H9 (cell line): Measurements from ENCODE around the gene ANKDD1A. TPM values are rescaled to one million over a fixed set of nuclear protein-coding genes. Genes with fewer than 3 reads are reported as not detected.
A peak's percentile ranks its signal among the peaks of the same experiment; 100 is the strongest.

ENCODE experiments used
- DNase-seq: peaks from one replicate; pipeline ENCODE4 v3.0.0-alpha.2; 2017
- H2AFZ ChIP-seq: one replicate; pipeline ENCODE4 v1.6.1; 2013; ENCODE audit warnings: mild to moderate bottlenecking, low read length, control low read depth, moderate library complexity
- H2AK5ac ChIP-seq: 2 replicates; pipeline ENCODE4 v1.6.1; 2013; ENCODE audit warnings: low read length, control low read depth, mixed read lengths; ENCODE audit not compliant: insufficient read length
- H2BK120ac ChIP-seq: one replicate; pipeline ENCODE4 v1.6.1; 2013; ENCODE audit warnings: low read depth, mild to moderate bottlenecking, low read length, control low read depth, inconsistent platforms; ENCODE audit not compliant: poor library complexity, severe bottlenecking
- H2BK12ac ChIP-seq: 2 replicates; pipeline ENCODE4 v1.6.1; 2013; ENCODE audit warnings: low read length, control low read depth, mixed read lengths, low read depth; ENCODE audit not compliant: insufficient read length
- H2BK15ac ChIP-seq: 2 replicates; pipeline ENCODE4 v1.6.1; 2013; ENCODE audit warnings: low read depth, low read length, control low read depth
- H2BK20ac ChIP-seq: one replicate; pipeline ENCODE4 v1.6.1; 2013; ENCODE audit warnings: low read depth, mild to moderate bottlenecking, low read length, control low read depth, inconsistent platforms; ENCODE audit not compliant: poor library complexity, severe bottlenecking
- H2BK5ac ChIP-seq: 2 replicates; pipeline ENCODE4 v1.6.1; 2013; ENCODE audit warnings: low read length, control low read depth, mixed read lengths; ENCODE audit not compliant: insufficient read length
- H3K14ac ChIP-seq: 2 replicates; pipeline ENCODE4 v1.6.1; 2013; ENCODE audit warnings: low read length, control low read depth; ENCODE audit not compliant: insufficient read depth
- H3K18ac ChIP-seq: 2 replicates; pipeline ENCODE4 v1.6.1; 2013; ENCODE audit warnings: low read depth, mild to moderate bottlenecking, mixed read lengths, low read length, control low read depth; ENCODE audit not compliant: insufficient read length
- H3K23ac ChIP-seq: 2 replicates; pipeline ENCODE4 v1.6.1; 2013; ENCODE audit warnings: low read length, control low read depth, mixed read lengths, low read depth; ENCODE audit not compliant: insufficient read length
- H3K23me2 ChIP-seq: 2 replicates; pipeline ENCODE4 v1.6.1; 2013; ENCODE audit warnings: low read depth, mild to moderate bottlenecking, mixed read lengths, low read length, control low read depth; ENCODE audit not compliant: insufficient read length, poor library complexity, severe bottlenecking
- H3K27ac ChIP-seq: 2 replicates; pipeline ENCODE4 v1.5.1; 2013; ENCODE audit warnings: low read length, control low read depth, mixed read lengths, low read depth; ENCODE audit not compliant: insufficient read length
- H3K27me3 ChIP-seq: 2 replicates; pipeline ENCODE4 v1.6.1; 2013; ENCODE audit warnings: low read length, control low read depth, inconsistent platforms; ENCODE audit not compliant: insufficient read depth
- H3K4ac ChIP-seq: 2 replicates; pipeline ENCODE4 v1.6.1; 2013; ENCODE audit warnings: low read depth, mild to moderate bottlenecking, control low read depth, inconsistent platforms, low read length, moderate library complexity
- H3K4me1 ChIP-seq: 2 replicates; pipeline ENCODE4 v1.6.1; 2013; ENCODE audit warnings: low read length, control low read depth, inconsistent platforms; ENCODE audit not compliant: insufficient read depth
- H3K4me2 ChIP-seq: 2 replicates; pipeline ENCODE4 v1.6.1; 2013; ENCODE audit warnings: low read length, control low read depth, mixed read lengths; ENCODE audit not compliant: insufficient read length, insufficient read depth
- H3K56ac ChIP-seq: 2 replicates; pipeline ENCODE4 v1.6.1; 2013; ENCODE audit warnings: low read depth, mild to moderate bottlenecking, mixed read lengths, low read length, control low read depth; ENCODE audit not compliant: insufficient read length
- H3K79me1 ChIP-seq: 2 replicates; pipeline ENCODE4 v1.6.1; 2013; ENCODE audit warnings: low read depth, mild to moderate bottlenecking, moderate library complexity, low read length, control low read depth, inconsistent platforms; ENCODE audit not compliant: insufficient read depth, poor library complexity, severe bottlenecking
- H3K79me2 ChIP-seq: 2 replicates; pipeline ENCODE4 v1.6.1; 2013; ENCODE audit warnings: low read length, control low read depth, inconsistent platforms; ENCODE audit not compliant: insufficient read depth
- H3K9ac ChIP-seq: 2 replicates; pipeline ENCODE4 v1.6.1; 2013; ENCODE audit warnings: low read length, control low read depth, mixed read lengths; ENCODE audit not compliant: insufficient read length; ENCODE audit errors: extremely low read depth
- H3K9me3 ChIP-seq: one replicate; pipeline ENCODE4 v1.6.1; 2013; ENCODE audit warnings: low read depth, low read length, inconsistent platforms; ENCODE audit not compliant: control insufficient read depth
- H3T11ph ChIP-seq: one replicate; pipeline ENCODE4 v1.6.1; 2013; ENCODE audit warnings: mild to moderate bottlenecking, low read length, control low read depth, inconsistent platforms
- H4K20me1 ChIP-seq: one replicate; pipeline ENCODE4 v1.6.1; 2013; ENCODE audit not compliant: control insufficient read depth, insufficient read length, insufficient read depth
- H4K5ac ChIP-seq: 2 replicates; pipeline ENCODE4 v1.6.1; 2013; ENCODE audit warnings: low read depth, mild to moderate bottlenecking, mixed read lengths, low read length, control low read depth; ENCODE audit not compliant: insufficient read length
- H4K8ac ChIP-seq: replicated peaks from 2 replicates; pipeline ENCODE4 v1.6.1; 2013; ENCODE audit warnings: low read length, control low read depth, mixed read lengths, low read depth; ENCODE audit not compliant: insufficient read length
- H4K91ac ChIP-seq: 2 replicates; pipeline ENCODE4 v1.6.1; 2013; ENCODE audit warnings: low read depth, mild to moderate bottlenecking, moderate library complexity, mixed read lengths, low read length, control low read depth; ENCODE audit not compliant: insufficient read length
- H3K27ac Mint-ChIP-seq, 3 experiments: 2 replicates in 2 of 3; 3 replicates in 1 of 3; pipeline ENCODE4 v1.8.0; 2020 to 2021; ENCODE audit warnings: mixed read lengths in 3 of 3, mild to moderate bottlenecking in 1 of 3, moderate library complexity in 1 of 3
- H3K27me3 Mint-ChIP-seq: 2 replicates; pipeline ENCODE4 v1.8.0; 2021; ENCODE audit warnings: low read depth, mild to moderate bottlenecking, moderate library complexity, mixed read lengths
- H3K36me3 Mint-ChIP-seq, 3 experiments: 2 replicates in 2 of 3; 3 replicates in 1 of 3; pipeline ENCODE4 v1.8.0; 2020 to 2021; ENCODE audit warnings: low read depth in 3 of 3, mixed read lengths in 3 of 3; ENCODE audit not compliant: insufficient read depth in 1 of 3
- H3K4me1 Mint-ChIP-seq, 2 experiments: 2 replicates each; pipeline ENCODE4 v1.8.0; 2020; ENCODE audit warnings: mixed read lengths in 2 of 2
- H3K4me3 Mint-ChIP-seq, 2 experiments: 2 replicates in 1 of 2; 3 replicates in 1 of 2; pipeline ENCODE4 v1.8.0; 2020 to 2021; ENCODE audit warnings: mild to moderate bottlenecking in 2 of 2, mixed read lengths in 2 of 2, moderate library complexity in 1 of 2
- H3K9me3 Mint-ChIP-seq, 2 experiments: 2 replicates in 1 of 2; 3 replicates in 1 of 2; pipeline ENCODE4 v1.8.0; 2020; ENCODE audit warnings: mild to moderate bottlenecking in 2 of 2, mixed read lengths in 2 of 2, moderate library complexity in 1 of 2
- WGBS: extraction: QIAGEN DNeasy Blood & Tissue Kit; methylation state at CpG from one replicate; pipeline ENCODE4 v1.1.7; 2013; ENCODE audit warnings: missing lambda C conversion rate, low lambda C conversion rate, mixed read lengths; ENCODE audit not compliant: insufficient read length; ENCODE audit errors: extremely low coverage; 5-methylcytosine and 5-hydroxymethylcytosine counted together
- total RNA-seq: library from RNA; stranded (reverse); gene quantifications from 2 replicates; pipeline ENCODE4 v1.2.1, GENCODE V29; 2021
- TF ChIP-seq, protein P1 (sequence below): fragments of 200-600 bp; sonication (generic); conservative IDR thresholded peaks from 3 replicates; pipeline ENCODE4 v1.8.0; 2021; ENCODE audit warnings: antibody characterized with exemption, mild to moderate bottlenecking

The ANKDD1A gene
- total RNA-seq, 1 experiment from 2014 or later = 3.7 TPM

DNA sequence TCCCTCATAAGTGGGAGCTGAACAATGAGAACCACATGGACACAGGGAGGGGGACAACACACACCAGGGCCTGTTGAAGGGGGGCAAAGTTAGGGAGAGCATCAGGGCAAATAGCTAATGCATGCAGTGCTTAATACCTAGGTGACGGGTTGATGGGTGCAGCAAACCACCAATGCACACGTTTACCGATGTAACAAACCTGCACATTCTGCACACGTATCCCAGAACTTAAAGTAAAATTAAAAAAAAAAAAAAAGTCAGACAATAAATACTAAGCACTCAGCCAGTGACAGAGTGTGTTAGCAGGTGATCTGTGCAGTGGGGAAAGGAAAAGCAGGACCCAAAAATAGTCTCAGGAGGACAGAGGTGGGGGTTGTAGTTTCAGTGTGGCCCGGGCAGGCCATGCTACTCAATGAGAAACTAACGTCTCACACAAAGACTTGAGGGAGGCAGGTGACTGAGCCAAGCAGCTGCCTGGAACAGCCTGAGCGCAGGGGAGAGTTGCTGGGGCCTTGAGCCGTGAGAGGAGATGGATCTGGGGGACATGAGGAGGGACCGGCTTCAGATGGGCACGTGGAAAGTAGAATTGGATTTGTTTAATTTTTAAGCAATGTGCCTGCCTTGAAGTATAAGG lies 18.4 kb downstream of the ANKDD1A start:
- Mint-ChIP-seq H3K36me3 (peaks cover 5 to 11% (median 10%) of the 10 kb centered on the region in 3 experiments; a peak in 6 of 7 replicates), H3K4me3 (no peak overlapping the region; a peak in 1 of 5 replicates), H3K9me3 (no peaks in the 10 kb centered on the region), H3K27ac (peak overlapping the region in 2 of 3 experiments; percentile 35 to 65; a peak in 3 of 7 replicates), H3K27me3 (no peaks in the 10 kb centered on the region), H3K4me1 (peaks cover 2 to 3% of the 10 kb centered on the region in 2 experiments; a peak in 3 of 4 replicates)
- no peak overlapping the region for H2BK120ac ChIP-seq
- no peak overlapping the region for H2BK12ac ChIP-seq
- no peak overlapping the region for H2AFZ ChIP-seq
- H3K23me2 ChIP-seq = no peaks in the 10 kb centered on the region
- no peak overlapping the region for H2AK5ac ChIP-seq
- no peaks in the 10 kb centered on the region for H3K4me1 ChIP-seq
- no peak overlapping the region for H3K4ac ChIP-seq
- H3K79me1 ChIP-seq = no peaks in the 10 kb centered on the region
- no peaks in the 10 kb centered on the region for H3K9me3 ChIP-seq
- no peak overlapping the region for H3K23ac ChIP-seq
- TF ChIP-seq, protein P1, sequence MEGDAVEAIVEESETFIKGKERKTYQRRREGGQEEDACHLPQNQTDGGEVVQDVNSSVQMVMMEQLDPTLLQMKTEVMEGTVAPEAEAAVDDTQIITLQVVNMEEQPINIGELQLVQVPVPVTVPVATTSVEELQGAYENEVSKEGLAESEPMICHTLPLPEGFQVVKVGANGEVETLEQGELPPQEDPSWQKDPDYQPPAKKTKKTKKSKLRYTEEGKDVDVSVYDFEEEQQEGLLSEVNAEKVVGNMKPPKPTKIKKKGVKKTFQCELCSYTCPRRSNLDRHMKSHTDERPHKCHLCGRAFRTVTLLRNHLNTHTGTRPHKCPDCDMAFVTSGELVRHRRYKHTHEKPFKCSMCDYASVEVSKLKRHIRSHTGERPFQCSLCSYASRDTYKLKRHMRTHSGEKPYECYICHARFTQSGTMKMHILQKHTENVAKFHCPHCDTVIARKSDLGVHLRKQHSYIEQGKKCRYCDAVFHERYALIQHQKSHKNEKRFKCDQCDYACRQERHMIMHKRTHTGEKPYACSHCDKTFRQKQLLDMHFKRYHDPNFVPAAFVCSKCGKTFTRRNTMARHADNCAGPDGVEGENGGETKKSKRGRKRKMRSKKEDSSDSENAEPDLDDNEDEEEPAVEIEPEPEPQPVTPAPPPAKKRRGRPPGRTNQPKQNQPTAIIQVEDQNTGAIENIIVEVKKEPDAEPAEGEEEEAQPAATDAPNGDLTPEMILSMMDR = no peak
- H3K27me3 ChIP-seq = no peaks in the 10 kb centered on the region
- H3K9ac ChIP-seq = no peak overlapping the region
- H3K4me2 ChIP-seq = no peak overlapping the region
- no peak overlapping the region for H2BK5ac ChIP-seq
- H3T11ph ChIP-seq = no peak overlapping the region
- H2BK15ac ChIP-seq = no peak overlapping the region
- no peak overlapping the region for H4K91ac ChIP-seq
- no peaks in the 10 kb centered on the region for H4K20me1 ChIP-seq
- no peak overlapping the region for H3K18ac ChIP-seq
- no peak overlapping the region for H3K56ac ChIP-seq
- no peak overlapping the region for H3K27ac ChIP-seq
- no peak overlapping the region for H2BK20ac ChIP-seq
- no peak for DNase-seq
- H3K79me2 ChIP-seq = no peaks in the 10 kb centered on the region
- H4K8ac ChIP-seq = no peak overlapping the region
- H4K5ac ChIP-seq = no peak overlapping the region
- no peak overlapping the region for H3K14ac ChIP-seq
- WGBS = no CpG with 5 or more reads among the region's 10 CpGs
